ENCODE results near the gene TUBGCP2. TPM values are rescaled to one million over a fixed set of nuclear protein-coding genes. Genes with fewer than 3 reads are reported as not detected.

TUBGCP2 gene
- total RNA-seq, 1 experiment from 2014 or later, result 35.4 TPM

- no peaks in the 10 kb centered on the region for H3K9me3 ChIP-seq (ENCODE audit: control insufficient read depth in 1 of 2, insufficient read depth in 1 of 2, low read depth in 1 of 2, low read length in 2 of 2)
- H3K4me3 ChIP-seq (replicated peaks in 1 of 2; ENCODE audit: low read depth in 1 of 2, low read length in 2 of 2), result no peak overlapping the region
- no peaks in the 10 kb centered on the region for H3K27me3 ChIP-seq (ENCODE audit: insufficient read depth, low read length)
- no peaks in the 10 kb centered on the region for H3K9me2 ChIP-seq (ENCODE audit: insufficient read depth)
- H2AFZ ChIP-seq (ENCODE audit: low read depth, low read length, poor library complexity, severe bottlenecking), result no peak overlapping the region
- no peaks in the 10 kb centered on the region for H4K20me1 ChIP-seq (ENCODE audit: insufficient read depth)
- CTCF ChIA-PET, result no interaction called here
- H3K36me3 ChIP-seq (ENCODE audit: control insufficient read depth in 1 of 2, insufficient read depth in 2 of 2, low read length in 2 of 2), result no peaks in the 10 kb centered on the region; a peak in 1 of 4 replicates
- H3K4me2 ChIP-seq (ENCODE audit: low read length), result no peak overlapping the region
- POLR2A ChIA-PET, result no interaction called here
- no peak overlapping the region for H3K27ac ChIP-seq (ENCODE audit: low read depth, low read length)
- no peak for TF ChIP-seq ZBTB33 (IDR thresholded peaks at IDR 0.05; ENCODE audit: extremely low read depth, insufficient replicate concordance, low read length)
- TF ChIP-seq CBX3 (IDR thresholded peaks at IDR 0.05; ENCODE audit: low read depth), result no peak
- TF ChIP-seq FOSL1 (IDR thresholded peaks at IDR 0.05; ENCODE audit: low read depth), result no peak
- no peak for TF ChIP-seq REST (IDR thresholded peaks at IDR 0.05; ENCODE audit: low read depth)
- TF ChIP-seq ATF3 (IDR thresholded peaks at IDR 0.05), result no peak
- TF ChIP-seq ZNF274 (IDR thresholded peaks at IDR 0.05; ENCODE audit: low read depth, low read length), result no peak
- H3K4me1 ChIP-seq (ENCODE audit: control insufficient read depth in 1 of 2, insufficient read depth in 2 of 2, low read length in 2 of 2), result peaks cover 2 to 15% of the 10 kb centered on the region in 2 experiments; a peak in 2 of 4 replicates
- no peak for ATAC-seq
- BruUV-seq (replicated peaks), result no TSS peak
- RAD21 ChIA-PET (ENCODE audit: low non-redundant PET in 1 of 2, low total read pairs in 2 of 2, uncharacterized antibody in 2 of 2, unreplicated experiment in 2 of 2), result no interaction called here
- peaks cover 50% of the 10 kb centered on the region for H3K79me2 ChIP-seq (ENCODE audit: insufficient read depth, low read length)
- no peak overlapping the region for H3K9ac ChIP-seq (ENCODE audit: low read length)
- DNase-seq (ENCODE audit: low read depth, low spot score), result no peak
- intact Hi-C loops (cut with micrococcal nuclease), result loop anchor here (2.0 kb wide), 1 partner anchor 401 kb away; no protein-coding TSS in a partner anchor
These were observed 2.6 kb downstream of the TUBGCP2 start for GRCh38 chr10:133306097-133306476.
